ENCODE results near the gene SLC25A47.

Gene SLC25A47

GRCh38 chr14:100348784-100349685 lies 25.9 kb downstream of the SLC25A47 start:
- no peak for DNase-seq

- DNase-seq, result no peak
Measured at GRCh38 chr14:100350276-100350926, 27.3 kb downstream of the SLC25A47 start.

- no peak for DNase-seq
Measured at GRCh38 chr14:100350986-100351385, 27.8 kb downstream of the SLC25A47 start.

- no peak for DNase-seq
Measured at GRCh38 chr14:100358396-100358795, 35.3 kb downstream of the SLC25A47 start.

- DNase-seq, result no peak
Measured at GRCh38 chr14:100359111-100359510, 36.0 kb downstream of the SLC25A47 start.

GRCh38 chr14:100359881-100360280 lies 36.7 kb downstream of the SLC25A47 start:
- no peak for DNase-seq

- no peak for DNase-seq
Measured at GRCh38 chr14:100361626-100362025, 38.5 kb downstream of the SLC25A47 start.

GRCh38 chr14:100362311-100362927 lies 39.3 kb downstream of the SLC25A47 start:
- DNase-seq, result no peak

- no peak for DNase-seq
Measured at GRCh38 chr14:100363053-100363452, 39.9 kb downstream of the SLC25A47 start.

- no peak for DNase-seq
Measured at GRCh38 chr14:100364403-100364802, 41.3 kb downstream of the SLC25A47 start.

- no peak for DNase-seq
Measured at GRCh38 chr14:100365741-100366140, 42.6 kb downstream of the SLC25A47 start.

- DNase-seq, result no peak
Measured at GRCh38 chr14:100369019-100369418, 45.9 kb downstream of the SLC25A47 start.

GRCh38 chr14:100370003-100370402 lies 46.9 kb downstream of the SLC25A47 start:
- DNase-seq, result no peak

- DNase-seq, result no peak
Measured at GRCh38 chr14:100371773-100372172, 48.6 kb downstream of the SLC25A47 start.

- DNase-seq, result peak; percentile 0
Measured at GRCh38 chr14:100372357-100373048, 49.4 kb downstream of the SLC25A47 start.

GRCh38 chr14:100374270-100374669 lies 51.1 kb downstream of the SLC25A47 start:
- no peak for DNase-seq

GRCh38 chr14:100374876-100375265 lies 51.7 kb downstream of the SLC25A47 start:
- DNase-seq, result no peak

GRCh38 chr14:100375266-100375962 lies 52.3 kb downstream of the SLC25A47 start:
- DNase-seq, result peak; percentile 41

GRCh38 chr14:100375963-100376735 lies 53.0 kb downstream of the SLC25A47 start, which contains the start of gene WDR25:
Gene WDR25, plus strand, starts transcription at chr14:100376485.
- peak; percentile 83 for DNase-seq

GRCh38 chr14:100376751-100377171 lies 53.6 kb downstream of the SLC25A47 start:
- DNase-seq, result no peak

All from kidney glomerular epithelial cell (primary cell).